Neuronal stem cell (in vitro differentiated cells): ENCODE results near the gene ARHGEF9.
"Not testable (repeated sequence)": the region's sequence is repeated elsewhere in the genome, so short reads cannot be mapped to it uniquely, and the experiment has no call there.

Experiments used
- DNase-seq: peaks from one replicate; pipeline ENCODE4 v3.0.0-alpha.2; 2013; ENCODE audit warnings: low spot score
- H2AFZ ChIP-seq: one replicate; pipeline ENCODE4 v1.6.1; 2013; ENCODE audit warnings: mild to moderate bottlenecking, low read length, inconsistent platforms
- H2AK5ac ChIP-seq: 2 replicates; pipeline ENCODE4 v1.6.1; 2013; ENCODE audit warnings: low read depth, mild to moderate bottlenecking, inconsistent platforms, low read length, moderate library complexity, mixed read lengths
- H2BK120ac ChIP-seq: 2 replicates; pipeline ENCODE4 v1.6.1; 2013; ENCODE audit warnings: low read depth, mild to moderate bottlenecking, inconsistent platforms, low read length, moderate library complexity, mixed read lengths
- H2BK12ac ChIP-seq: one replicate; pipeline ENCODE4 v1.6.1; 2013; ENCODE audit warnings: low read length, inconsistent platforms
- H2BK15ac ChIP-seq: 2 replicates; pipeline ENCODE4 v1.6.1; 2013; ENCODE audit warnings: mild to moderate bottlenecking, low read length, inconsistent platforms, mixed read lengths
- H2BK5ac ChIP-seq: one replicate; pipeline ENCODE4 v1.6.1; 2013; ENCODE audit warnings: inconsistent platforms, mild to moderate bottlenecking, low read length, moderate library complexity
- H3K14ac ChIP-seq: one replicate; pipeline ENCODE4 v1.6.1; 2013; ENCODE audit warnings: low read length, inconsistent platforms
- H3K18ac ChIP-seq: 2 replicates; pipeline ENCODE4 v1.6.1; 2013; ENCODE audit warnings: low read length, inconsistent platforms
- H3K23ac ChIP-seq: 2 replicates; pipeline ENCODE4 v1.6.1; 2013; ENCODE audit warnings: low read depth, mild to moderate bottlenecking, mixed read lengths, low read length, inconsistent platforms; ENCODE audit not compliant: poor library complexity
- H3K27ac ChIP-seq: replicated peaks from 3 replicates; pipeline ENCODE4 v1.5.1; 2013; ENCODE audit warnings: low read length, inconsistent platforms
- H3K27me3 ChIP-seq, 3 experiments: 2 replicates each; pipeline ENCODE4 v1.6.1; 2013; ENCODE audit warnings: low read length in 3 of 3, mild to moderate bottlenecking in 2 of 3, inconsistent platforms in 1 of 3, low read depth in 1 of 3, mixed read lengths in 1 of 3, moderate library complexity in 1 of 3; ENCODE audit not compliant: control insufficient read depth in 3 of 3, insufficient read depth in 3 of 3
- H3K36me3 ChIP-seq, 2 donors: replicated peaks in 1 of 2; 2 replicates each; pipeline ENCODE4 v1.6.1; 2013; ENCODE audit warnings: low read length in 2 of 2; ENCODE audit not compliant: control insufficient read depth in 2 of 2, insufficient read depth in 2 of 2
- H3K4ac ChIP-seq: 2 replicates; pipeline ENCODE4 v1.6.1; 2013; ENCODE audit warnings: inconsistent platforms, mild to moderate bottlenecking, low read length, moderate library complexity
- H3K4me1 ChIP-seq, 2 donors: 1 replicate in 1 of 2; 2 replicates in 1 of 2; pipeline ENCODE4 v1.6.1; 2013; ENCODE audit warnings: low read length in 2 of 2, low read depth in 1 of 2; ENCODE audit not compliant: control insufficient read depth in 2 of 2, insufficient read depth in 1 of 2
- H3K4me2 ChIP-seq: one replicate; pipeline ENCODE4 v1.6.1; 2013; ENCODE audit warnings: mild to moderate bottlenecking, low read length, inconsistent platforms; ENCODE audit not compliant: insufficient read depth, poor library complexity, severe bottlenecking
- H3K4me3 ChIP-seq, 2 donors: 2 replicates each; pipeline ENCODE4 v1.5.1; 2013; ENCODE audit warnings: low read length in 2 of 2, mild to moderate bottlenecking in 2 of 2, inconsistent platforms in 1 of 2, moderate library complexity in 1 of 2
- H3K79me1 ChIP-seq: one replicate; pipeline ENCODE4 v1.6.1; 2013; ENCODE audit warnings: low read depth, mild to moderate bottlenecking, inconsistent platforms, low read length, moderate library complexity
- H3K9ac ChIP-seq: one replicate; pipeline ENCODE4 v1.6.1; 2013; ENCODE audit warnings: mild to moderate bottlenecking, low read depth, low read length, inconsistent platforms; ENCODE audit not compliant: poor library complexity
- H3K9me3 ChIP-seq, 2 donors: replicated peaks in 1 of 2; 2 replicates each; pipeline versions ENCODE3 to v1.6.1; 2013; ENCODE audit warnings: low read length in 2 of 2, mild to moderate bottlenecking in 2 of 2, inconsistent platforms in 1 of 2, low read depth in 1 of 2, mixed read lengths in 1 of 2, moderate library complexity in 1 of 2; ENCODE audit not compliant: control insufficient read depth in 2 of 2, insufficient read depth in 1 of 2
- H4K8ac ChIP-seq: one replicate; pipeline ENCODE4 v1.6.1; 2013; ENCODE audit warnings: low read depth, mild to moderate bottlenecking, inconsistent platforms, low read length, moderate library complexity
- H4K91ac ChIP-seq: one replicate; pipeline ENCODE4 v1.6.1; 2013; ENCODE audit warnings: low read length, low read depth, mild to moderate bottlenecking, inconsistent platforms; ENCODE audit not compliant: poor library complexity
- WGBS, 2 donors: extraction: QIAGEN DNeasy Blood & Tissue Kit; methylation state at CpG; one replicate each; pipeline ENCODE4 v1.1.7; 2013; ENCODE audit warnings: missing lambda C conversion rate in 2 of 2, mixed read lengths in 1 of 2; ENCODE audit not compliant: insufficient read length in 2 of 2, insufficient replicate concordance in 1 of 2; ENCODE audit errors: extremely low coverage in 2 of 2; 5-methylcytosine and 5-hydroxymethylcytosine counted together

Gene ARHGEF9

GRCh38 chrX:63652086-63652765, 132.8 kb downstream of the ARHGEF9 start:
- DNase-seq: no peak
- no CpG with 5 or more reads among the region's 7 CpGs for whole genome bisulfite sequencing, 2 donors
- H3K27me3 ChIP-seq: no peaks in the 10 kb centered on the region

DNA sequence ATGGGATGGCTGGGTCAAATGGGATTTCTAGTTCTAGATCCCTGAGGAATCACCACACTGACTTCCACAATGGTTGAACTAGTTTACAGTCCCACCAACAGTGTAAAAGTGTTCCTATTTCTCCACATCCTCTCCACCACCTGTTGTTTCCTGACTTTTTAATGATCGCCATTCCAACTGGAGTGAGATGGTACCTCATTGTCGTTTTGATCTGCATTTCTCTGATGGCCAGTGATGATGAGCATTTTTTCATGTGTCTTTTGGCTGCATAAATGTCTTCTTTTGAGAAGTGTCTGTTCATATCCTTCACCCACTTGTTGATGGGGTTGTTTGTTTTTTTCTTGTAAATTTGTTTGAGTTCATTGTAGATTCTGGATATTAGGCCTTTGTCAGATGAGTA, 139.3 kb downstream of the ARHGEF9 start:
- H3K36me3 ChIP-seq: peaks cover 0 to 29% of the 10 kb centered on the region in 2 donors
- not testable (repeated sequence) for H3K23ac ChIP-seq, H2AFZ ChIP-seq, H3K27ac ChIP-seq, H3K14ac ChIP-seq, H3K18ac ChIP-seq, DNase-seq, H4K8ac ChIP-seq, H3K9me3 ChIP-seq, H3K4me3 ChIP-seq, H3K4me1 ChIP-seq, H2BK12ac ChIP-seq, H2BK5ac ChIP-seq, H2BK15ac ChIP-seq, H3K27me3 ChIP-seq, H2AK5ac ChIP-seq, H2BK120ac ChIP-seq, H3K9ac ChIP-seq, H3K79me1 ChIP-seq, H4K91ac ChIP-seq, H3K4ac ChIP-seq, H3K4me2 ChIP-seq
- WGBS, 2 donors: no CpG with 5 or more reads among the region's 2 CpGs

More at GRCh38 chrX:63652086-63652765, 132.8 kb downstream of the ARHGEF9 start:
- Histone ChIP-seq H3K36me3 (peaks cover 10 to 36% of the 10 kb centered on the region in 2 donors), H3K18ac (no peak overlapping the region), H3K27ac (no peak overlapping the region), H3K9ac (no peak overlapping the region), H2BK120ac (no peak overlapping the region), H3K4me3 (no peak overlapping the region), H3K9me3 (no peaks in the 10 kb centered on the region), H4K91ac (no peak overlapping the region), H3K4ac (no peak overlapping the region), H2BK15ac (no peak overlapping the region), H3K23ac (no peak overlapping the region), H3K79me1 (no peaks in the 10 kb centered on the region), H3K4me1 (no peaks in the 10 kb centered on the region), H4K8ac (no peak overlapping the region), H3K4me2 (no peak overlapping the region), H2AFZ (no peak overlapping the region), H2AK5ac (no peak overlapping the region), H3K14ac (no peak overlapping the region), H2BK5ac (no peak overlapping the region), H2BK12ac (no peak overlapping the region)

DNA sequence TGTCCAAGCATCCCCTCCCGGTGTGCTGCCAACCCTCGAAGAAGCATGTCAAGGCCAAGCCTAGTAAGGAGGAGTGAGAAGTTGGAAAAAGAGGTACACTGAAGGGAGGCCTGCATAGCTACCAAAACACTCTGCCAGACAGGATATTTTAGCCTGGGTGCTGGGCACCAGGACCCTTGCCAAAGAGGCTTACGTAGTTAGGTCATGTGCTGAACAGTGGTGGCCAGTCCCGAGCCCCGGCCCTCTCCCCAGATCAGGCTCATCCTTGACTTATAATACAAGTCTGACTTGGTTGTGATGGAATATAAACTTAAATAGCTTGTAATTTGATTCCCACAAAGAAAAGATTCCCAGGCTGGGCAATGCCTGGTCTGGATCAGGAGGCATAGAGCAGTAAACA, 149.3 kb downstream of the ARHGEF9 start:
- no peak overlapping the region for H4K8ac ChIP-seq
- H3K36me3 ChIP-seq: peaks cover 6 to 34% of the 10 kb centered on the region in 2 donors
- no peak overlapping the region for H2BK12ac ChIP-seq
- H3K4me1 ChIP-seq: no peaks in the 10 kb centered on the region
- H3K79me1 ChIP-seq: no peaks in the 10 kb centered on the region
- no peak overlapping the region for H2BK5ac ChIP-seq
- no peak for DNase-seq
- no peak overlapping the region for H3K4ac ChIP-seq
- no peaks in the 10 kb centered on the region for H3K9me3 ChIP-seq
- H3K14ac ChIP-seq: no peak overlapping the region
- no peak overlapping the region for H3K4me2 ChIP-seq
- H2BK15ac ChIP-seq: no peak overlapping the region
- no peak overlapping the region for H2BK120ac ChIP-seq
- no peak overlapping the region for H3K18ac ChIP-seq
- WGBS, 2 donors: no CpG with 5 or more reads among the region's 5 CpGs
- no peak overlapping the region for H2AFZ ChIP-seq
- no peaks in the 10 kb centered on the region for H3K27me3 ChIP-seq
- no peak overlapping the region for H3K23ac ChIP-seq
- no peak overlapping the region for H3K9ac ChIP-seq
- H3K27ac ChIP-seq: no peak overlapping the region
- no peak overlapping the region for H4K91ac ChIP-seq
- H3K4me3 ChIP-seq: no peak overlapping the region
- H2AK5ac ChIP-seq: no peak overlapping the region

- no peak overlapping the region for H4K91ac ChIP-seq
- H3K4me1 ChIP-seq: no peaks in the 10 kb centered on the region
- no peak overlapping the region for H3K4me2 ChIP-seq
- no peak for DNase-seq
- no peaks in the 10 kb centered on the region for H3K36me3 ChIP-seq
- no peak overlapping the region for H2BK15ac ChIP-seq
- no peaks in the 10 kb centered on the region for H3K79me1 ChIP-seq
- H3K4me3 ChIP-seq: no peak overlapping the region
- H3K18ac ChIP-seq: no peak overlapping the region
- no peak overlapping the region for H4K8ac ChIP-seq
- H2AFZ ChIP-seq: peak overlapping the region; percentile 27
- no peak overlapping the region for H3K27ac ChIP-seq
- no peak overlapping the region for H3K9ac ChIP-seq
- H3K9me3 ChIP-seq: no peaks in the 10 kb centered on the region
- no peak overlapping the region for H3K23ac ChIP-seq
- H2AK5ac ChIP-seq: no peak overlapping the region
- no peak overlapping the region for H3K14ac ChIP-seq
- no peaks in the 10 kb centered on the region for H3K27me3 ChIP-seq
- no peak overlapping the region for H2BK5ac ChIP-seq
- no peak overlapping the region for H2BK12ac ChIP-seq
- H2BK120ac ChIP-seq: no peak overlapping the region
- no CpG with 5 or more reads among the region's 9 CpGs for WGBS, 2 donors
- H3K4ac ChIP-seq: no peak overlapping the region
Measured at GRCh38 chrX:63613531-63614028, 171.4 kb downstream of the ARHGEF9 start.
